ENCODE measurements around the gene RASAL1.

The RASAL1 gene

DNA sequence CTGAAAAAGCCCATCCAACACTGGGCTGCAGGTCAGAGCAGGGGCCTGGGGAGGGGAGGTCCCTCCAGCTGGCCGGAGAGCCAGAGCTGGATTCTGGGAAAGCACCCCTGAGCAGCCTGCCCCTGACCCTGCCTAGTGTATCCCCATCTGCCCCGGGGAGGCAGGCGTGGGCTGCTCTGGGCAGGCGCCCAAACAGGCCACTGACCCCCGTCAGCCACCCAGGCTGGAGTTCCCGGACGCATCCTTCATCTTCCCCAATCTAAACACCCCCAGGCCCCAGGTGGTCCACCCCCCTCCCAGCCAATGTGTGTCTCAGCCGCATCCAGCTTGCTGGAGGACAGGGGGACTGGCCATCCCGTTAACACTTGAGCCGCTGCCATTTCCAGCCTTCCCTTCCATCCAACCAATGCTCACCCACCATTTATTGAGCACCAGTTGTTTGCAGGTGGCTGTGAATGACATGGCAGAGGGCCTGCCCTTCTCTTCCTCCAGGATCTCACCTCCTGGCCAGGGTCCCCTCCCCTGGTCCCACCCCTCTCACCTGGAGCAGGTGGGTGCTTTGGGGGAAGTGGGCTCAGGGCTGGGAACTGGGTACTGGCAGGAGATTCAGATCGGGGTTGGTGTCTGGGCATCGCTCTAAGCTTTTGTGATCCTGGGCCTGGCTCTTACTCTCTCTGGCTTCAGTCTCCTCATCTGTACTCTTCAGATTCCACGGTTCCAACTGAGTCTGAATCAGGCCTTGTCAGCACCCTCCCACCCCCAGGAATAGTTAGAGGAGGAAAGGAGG is 79.8 kb downstream of the RASAL1 start:
- no peak for DNase-seq

DNA sequence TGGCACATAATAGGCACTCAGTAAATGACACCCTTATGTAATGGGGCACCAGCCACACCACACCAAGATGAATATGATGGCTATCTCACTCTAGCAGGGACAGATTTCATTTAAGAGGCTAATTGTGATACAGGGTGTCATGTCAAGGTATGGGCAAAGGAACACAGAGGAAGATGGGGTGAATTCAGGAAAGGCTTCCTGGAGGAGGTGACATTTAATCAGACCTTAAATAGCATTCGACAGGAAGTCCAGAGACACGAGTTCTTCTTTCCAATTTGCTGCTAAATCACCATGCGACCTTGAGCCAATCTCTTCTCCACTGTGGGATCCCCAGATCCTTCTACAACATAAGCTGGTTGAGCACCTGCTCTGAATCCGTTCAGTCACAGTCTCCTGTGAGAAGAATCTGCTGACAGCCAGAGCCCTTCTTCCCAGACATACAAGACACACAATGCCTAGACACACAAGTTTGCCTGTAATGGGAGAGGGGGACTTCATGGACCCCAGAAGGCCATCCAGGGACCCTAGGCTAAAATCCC is 80.5 kb downstream of the RASAL1 start:
- no peak for DNase-seq

DNA sequence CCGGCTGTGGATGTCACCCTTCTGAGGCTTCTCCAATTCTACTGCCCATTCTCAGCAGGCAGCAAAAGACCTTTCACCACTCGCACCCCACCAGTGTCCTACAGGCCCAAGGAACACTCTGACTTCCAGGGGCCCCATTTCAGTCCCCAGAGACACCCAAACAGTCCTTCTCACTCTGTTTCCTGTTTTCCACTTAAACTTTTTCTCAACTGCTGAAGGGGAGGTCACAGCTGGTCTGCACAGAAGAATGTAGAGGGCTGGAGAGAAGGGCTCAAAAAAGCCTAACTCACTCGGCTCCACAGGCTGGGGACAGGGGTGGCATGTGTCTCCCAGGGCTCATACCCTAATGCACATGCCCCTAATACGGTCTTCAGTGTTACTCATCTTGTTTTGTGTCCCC is 83.2 kb downstream of the RASAL1 start:
- no peak for DNase-seq

DNA sequence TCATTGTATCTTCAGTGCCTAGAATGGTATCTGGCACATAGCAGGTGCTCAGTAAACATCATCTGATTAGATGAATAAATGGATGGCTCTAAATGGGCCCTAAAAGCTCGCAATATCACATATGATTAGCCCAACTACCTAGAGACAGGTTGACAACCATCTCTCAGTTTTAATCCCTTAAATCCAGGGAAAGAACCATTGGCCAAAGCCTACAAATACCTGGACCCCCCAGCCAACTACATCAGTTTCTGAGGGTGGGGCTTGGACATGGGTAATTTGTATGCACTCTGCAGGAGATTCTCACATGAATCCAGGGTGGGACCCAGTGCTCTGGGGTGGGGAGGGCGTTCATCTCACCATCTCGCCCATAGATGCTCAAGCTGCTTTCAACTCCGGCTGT is 83.8 kb downstream of the RASAL1 start:
- no peak for DNase-seq

DNA sequence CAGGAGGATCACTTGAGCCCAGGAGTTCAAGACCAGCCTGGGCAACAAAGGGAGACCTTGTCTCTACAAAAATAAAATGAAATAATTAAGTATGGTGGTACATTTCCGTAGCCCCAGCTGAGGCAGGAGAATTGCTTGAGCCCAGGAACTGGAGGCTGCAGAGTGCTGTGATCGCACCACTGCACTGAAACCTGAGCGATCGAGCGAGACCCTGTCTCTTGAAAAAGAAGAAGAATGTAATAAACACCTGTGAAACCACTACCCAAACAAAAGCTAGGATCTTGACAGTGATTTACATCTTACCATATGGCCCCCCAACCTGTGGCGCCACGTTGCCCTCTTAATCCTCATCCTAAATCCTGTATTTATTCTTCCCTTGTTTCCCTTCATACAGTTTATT is 84.8 kb downstream of the RASAL1 start:
- no peak for DNase-seq

DNA sequence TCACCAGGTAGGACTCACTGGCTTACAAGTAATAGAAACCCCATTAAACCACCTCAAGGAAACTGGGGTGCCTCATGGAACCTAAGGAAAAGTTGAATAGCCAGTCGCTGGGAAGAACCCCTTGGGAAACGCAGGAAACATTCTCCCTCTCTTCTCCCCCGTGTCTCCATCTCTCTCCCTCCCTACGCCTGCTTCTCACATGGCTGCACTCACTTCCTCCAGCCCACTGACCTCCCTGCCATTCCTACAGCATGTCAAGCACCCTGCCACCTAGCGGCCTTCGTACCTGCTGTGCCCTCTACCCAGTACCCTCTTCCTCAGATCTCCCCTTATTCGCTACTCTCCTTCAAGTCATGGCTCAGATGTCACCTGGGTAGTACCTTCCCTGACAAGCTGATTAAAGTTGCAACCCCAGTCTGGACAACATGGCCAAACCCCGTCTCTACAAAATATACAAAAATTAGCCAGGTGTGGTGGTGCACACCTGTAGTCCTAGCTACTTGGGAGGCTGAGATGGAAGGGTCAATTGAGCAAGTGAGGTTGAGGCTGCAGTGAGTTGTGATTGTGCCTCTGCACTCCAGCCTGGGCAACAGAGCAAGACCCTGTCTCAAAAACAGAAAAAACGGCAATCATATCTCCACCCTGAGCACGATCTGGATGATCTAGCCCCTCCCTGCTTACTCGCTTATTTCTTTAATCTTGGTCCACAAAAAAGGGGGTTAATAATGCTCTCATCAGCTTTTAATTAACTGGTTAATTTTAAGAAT is 85.4 kb downstream of the RASAL1 start:
- DNase-seq = no peak

Measured in CD4-positive, alpha-beta T cell treated with Interleukin-21 for 1 hour (primary cell).